ENCODE results near the gene ANKRD37. TPM values are rescaled to one million over a fixed set of nuclear protein-coding genes. Genes with fewer than 3 reads are reported as not detected.

The ANKRD37 gene
- total RNA-seq: 13.0 TPM
- polyA plus RNA-seq (ENCODE audit: insufficient read depth, low read depth, low replicate concordance): 14.2 TPM
- long read RNA-seq, donor 1, transcript ANKRD37-201 (5 exons, 1,141 nt): major isoform, 5 of 11 reads
- long read RNA-seq, donor 1, partial matches to known transcripts: 6 of 11 reads
- long read RNA-seq, donor 1, other reads (novel, unspliced or antisense): 0 of 11 reads
- long read RNA-seq, donor 2, transcript ANKRD37-201 (5 exons, 1,141 nt): major isoform, 7 of 10 reads
- long read RNA-seq, donor 2, partial matches to known transcripts: 0 of 10 reads
- long read RNA-seq, donor 2, other reads (novel, unspliced or antisense): 0 of 10 reads
- long read RNA-seq, donor 3, transcript ANKRD37-201 (5 exons, 1,141 nt): major isoform, 8 of 29 reads
- long read RNA-seq, donor 3, partial matches to known transcripts: 17 of 29 reads
- long read RNA-seq, donor 3, other reads (novel, unspliced or antisense): 0 of 29 reads
- long read RNA-seq, donor 4, partial matches to known transcripts: 0 of 3 reads
- long read RNA-seq, donor 4, other reads (novel, unspliced or antisense): 0 of 3 reads
- long read RNA-seq, donor 5: 0 reads
- long read RNA-seq, donor 6, transcript ANKRD37-201 (5 exons, 1,141 nt): major isoform, 7 of 150 reads
- long read RNA-seq, donor 6, partial matches to known transcripts: 92 of 150 reads
- long read RNA-seq, donor 6, other reads (novel, unspliced or antisense): 48 of 150 reads
- long read RNA-seq, donor 7, transcript ANKRD37-201 (5 exons, 1,141 nt): major isoform, 5 of 11 reads
- long read RNA-seq, donor 7, partial matches to known transcripts: 5 of 11 reads
- long read RNA-seq, donor 7, other reads (novel, unspliced or antisense): 1 of 11 reads
- long read RNA-seq, donor 8, partial matches to known transcripts: 0 of 4 reads
- long read RNA-seq, donor 8, other reads (novel, unspliced or antisense): 0 of 4 reads
- long read RNA-seq, donor 9, partial matches to known transcripts: 0 of 2 reads
- long read RNA-seq, donor 9, other reads (novel, unspliced or antisense): 0 of 2 reads
- long read RNA-seq, donor 10, transcript ANKRD37-201 (5 exons, 1,141 nt): major isoform, 6 of 7 reads
- long read RNA-seq, donor 10, partial matches to known transcripts: 0 of 7 reads
- long read RNA-seq, donor 10, other reads (novel, unspliced or antisense): 0 of 7 reads

GRCh38 chr4:185396724-185397385, at the start of gene ANKRD37:
Gene ANKRD37 (plus strand): TSS chr4:185396841. CDS start chr4:185396924, 83 bp downstream.
- Histone ChIP-seq H3K4me3 (ENCODE audit: low read length in 3 of 3) (peak within 1 kb of the TSS; percentile 71 to 84 (median 81)), H3K27me3 (ENCODE audit: control insufficient read depth, insufficient read depth, low read length) (no peaks in the 10 kb centered on the region), H3K27ac (ENCODE audit: low read depth in 2 of 2, low read length in 2 of 2) (peak within 1 kb of the TSS; percentile 98 to 100), H3K9me3 (ENCODE audit: control insufficient read depth in 2 of 3, insufficient read depth in 1 of 3, low read length in 3 of 3) (no peaks in the 10 kb centered on the region), H3K36me3 (ENCODE audit: control insufficient read depth in 2 of 3, insufficient read depth in 3 of 3, low read length in 3 of 3) (peaks cover 0 to 21% (median 0%) of the 10 kb centered on the region in 3 donors), H3K9ac (ENCODE audit: low read length in 3 of 3) (peak within 1 kb of the TSS; percentile 83 to 96 (median 87)), H3K4me1 (ENCODE audit: control insufficient read depth in 2 of 3, insufficient read depth in 2 of 3, low read depth in 1 of 3, low read length in 3 of 3) (peaks cover 0 to 9% (median 0%) of the 10 kb centered on the region in 3 donors)
- peak; percentile 88 to 89 (median 89) for DNase-seq
- TF ChIP-seq, protein P1, sequence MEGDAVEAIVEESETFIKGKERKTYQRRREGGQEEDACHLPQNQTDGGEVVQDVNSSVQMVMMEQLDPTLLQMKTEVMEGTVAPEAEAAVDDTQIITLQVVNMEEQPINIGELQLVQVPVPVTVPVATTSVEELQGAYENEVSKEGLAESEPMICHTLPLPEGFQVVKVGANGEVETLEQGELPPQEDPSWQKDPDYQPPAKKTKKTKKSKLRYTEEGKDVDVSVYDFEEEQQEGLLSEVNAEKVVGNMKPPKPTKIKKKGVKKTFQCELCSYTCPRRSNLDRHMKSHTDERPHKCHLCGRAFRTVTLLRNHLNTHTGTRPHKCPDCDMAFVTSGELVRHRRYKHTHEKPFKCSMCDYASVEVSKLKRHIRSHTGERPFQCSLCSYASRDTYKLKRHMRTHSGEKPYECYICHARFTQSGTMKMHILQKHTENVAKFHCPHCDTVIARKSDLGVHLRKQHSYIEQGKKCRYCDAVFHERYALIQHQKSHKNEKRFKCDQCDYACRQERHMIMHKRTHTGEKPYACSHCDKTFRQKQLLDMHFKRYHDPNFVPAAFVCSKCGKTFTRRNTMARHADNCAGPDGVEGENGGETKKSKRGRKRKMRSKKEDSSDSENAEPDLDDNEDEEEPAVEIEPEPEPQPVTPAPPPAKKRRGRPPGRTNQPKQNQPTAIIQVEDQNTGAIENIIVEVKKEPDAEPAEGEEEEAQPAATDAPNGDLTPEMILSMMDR (IDR thresholded peaks at IDR 0.05; ENCODE audit: borderline replicate concordance, extremely low read depth, insufficient read depth): no peak
- FAIRE-seq: no peak
- intact Hi-C loops (cut with DNase I): no loop called here

DNA sequence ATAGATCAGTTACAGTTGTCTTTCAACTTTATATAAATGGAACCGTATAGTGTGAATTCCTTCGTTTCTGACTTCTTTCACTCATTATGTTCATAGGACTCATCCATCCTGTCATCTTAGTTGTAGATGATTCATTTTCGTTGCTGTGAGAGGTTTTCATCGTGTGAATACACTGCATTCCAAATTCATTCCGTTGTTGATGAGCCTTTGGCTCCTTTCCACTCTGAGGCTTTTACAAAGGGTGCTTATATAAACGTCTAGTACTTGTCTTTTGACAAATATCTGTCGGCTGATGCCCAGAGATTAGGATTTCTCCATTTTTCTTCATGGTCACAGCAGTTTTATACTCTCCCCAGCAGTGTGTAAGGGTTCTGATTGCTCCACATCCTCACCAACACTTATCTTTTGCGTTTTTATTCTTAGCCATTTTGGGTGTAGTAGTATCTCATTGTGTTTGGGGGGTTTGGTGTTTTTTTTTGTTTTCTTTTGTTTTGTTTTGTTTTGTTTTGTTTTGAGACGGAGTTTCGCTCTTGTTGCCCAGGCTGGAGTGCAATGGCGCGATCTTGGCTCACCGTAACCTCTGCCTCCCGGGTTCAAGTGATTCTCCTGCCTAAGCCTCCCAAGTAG, 49.6 kb upstream of the ANKRD37 start:
- intact Hi-C loops (cut with DNase I): no loop called here
- no peak for DNase-seq
- no peaks in the 10 kb centered on the region for H3K9me3 ChIP-seq (ENCODE audit: control insufficient read depth in 2 of 3, insufficient read depth in 1 of 3, low read length in 3 of 3)
- no peak overlapping the region for H3K4me3 ChIP-seq (ENCODE audit: low read length in 3 of 3)
- H3K36me3 ChIP-seq (ENCODE audit: control insufficient read depth in 2 of 3, insufficient read depth in 3 of 3, low read length in 3 of 3): peaks cover 0 to 5% (median 2%) of the 10 kb centered on the region in 3 donors
- TF ChIP-seq, protein P1 (IDR thresholded peaks at IDR 0.05; ENCODE audit: borderline replicate concordance, extremely low read depth, insufficient read depth): no peak
- H3K4me1 ChIP-seq (ENCODE audit: control insufficient read depth in 2 of 3, insufficient read depth in 2 of 3, low read depth in 1 of 3, low read length in 3 of 3): peaks cover 0 to 2% (median 0%) of the 10 kb centered on the region in 3 donors
- H3K27ac ChIP-seq (ENCODE audit: low read depth in 2 of 2, low read length in 2 of 2): no peak overlapping the region
- H3K27me3 ChIP-seq (ENCODE audit: control insufficient read depth, insufficient read depth, low read length): no peaks in the 10 kb centered on the region
- H3K9ac ChIP-seq (ENCODE audit: low read length in 3 of 3): no peak overlapping the region
- FAIRE-seq: no peak

- DNase-seq: no peak
- TF ChIP-seq, protein P1 (IDR thresholded peaks at IDR 0.05; ENCODE audit: borderline replicate concordance, extremely low read depth, insufficient read depth): no peak
- no peaks in the 10 kb centered on the region for H3K4me1 ChIP-seq (ENCODE audit: control insufficient read depth in 2 of 3, insufficient read depth in 2 of 3, low read depth in 1 of 3, low read length in 3 of 3)
- intact Hi-C loops (cut with DNase I): no loop called here
- no peaks in the 10 kb centered on the region for H3K27me3 ChIP-seq (ENCODE audit: control insufficient read depth, insufficient read depth, low read length)
- no peaks in the 10 kb centered on the region for H3K9me3 ChIP-seq (ENCODE audit: control insufficient read depth in 2 of 3, insufficient read depth in 1 of 3, low read length in 3 of 3)
- no peak for FAIRE-seq
- H3K36me3 ChIP-seq (ENCODE audit: control insufficient read depth in 2 of 3, insufficient read depth in 3 of 3, low read length in 3 of 3): peaks cover 0 to 4% (median 0%) of the 10 kb centered on the region in 3 donors
- no peak overlapping the region for H3K9ac ChIP-seq (ENCODE audit: low read length in 3 of 3)
- no peak overlapping the region for H3K27ac ChIP-seq (ENCODE audit: low read depth in 2 of 2, low read length in 2 of 2)
- no peak overlapping the region for H3K4me3 ChIP-seq (ENCODE audit: low read length in 3 of 3)
Measured at GRCh38 chr4:185351691-185352090, 45.0 kb upstream of the ANKRD37 start.
